ENCODE data around the gene EPHB3. TPM values are rescaled to one million over a fixed set of nuclear protein-coding genes. Genes with fewer than 3 reads are reported as not detected.

Gene EPHB3
- total RNA-seq, 1 donor from 2014 or later, result 7.8 TPM

DNA sequence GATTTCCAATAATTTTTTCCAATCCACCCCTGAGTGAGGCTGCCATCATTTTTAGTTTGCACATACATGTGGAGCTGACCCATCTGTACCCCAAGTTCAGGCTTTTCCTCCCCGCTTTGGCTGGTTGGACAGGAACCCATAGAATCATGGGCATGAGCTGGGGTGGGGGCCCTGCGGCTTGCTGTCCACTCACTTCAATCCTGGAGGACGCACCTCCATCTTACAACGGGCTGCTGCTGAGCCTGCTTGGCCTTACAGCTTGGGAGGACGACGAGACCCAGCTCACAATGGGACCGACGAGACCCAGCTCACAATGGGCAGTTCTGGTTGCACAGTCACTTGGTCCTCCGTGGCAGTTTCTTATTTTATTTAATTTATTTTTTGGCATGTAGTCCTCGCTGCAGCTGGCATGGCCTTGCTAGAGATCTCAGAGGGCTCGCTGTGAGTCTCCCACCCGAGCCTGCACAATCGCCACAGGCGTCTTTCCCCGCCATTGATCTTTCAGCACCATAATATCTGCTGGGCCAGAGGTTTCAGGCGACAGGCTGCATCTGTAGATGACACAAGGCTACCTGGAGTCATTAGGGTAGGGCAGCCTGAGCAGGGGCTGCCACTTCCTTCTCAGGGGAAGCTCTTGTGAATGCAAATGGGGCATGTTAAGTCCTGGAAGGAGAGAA, 19.6 kb upstream of the EPHB3 start:
- H3K36me3 ChIP-seq, result no peaks in the 10 kb centered on the region
- H3K27me3 ChIP-seq, result peaks cover 32% of the 10 kb centered on the region
- H3K4me1 ChIP-seq, result peaks cover 6% of the 10 kb centered on the region
- TF ChIP-seq, protein P1, sequence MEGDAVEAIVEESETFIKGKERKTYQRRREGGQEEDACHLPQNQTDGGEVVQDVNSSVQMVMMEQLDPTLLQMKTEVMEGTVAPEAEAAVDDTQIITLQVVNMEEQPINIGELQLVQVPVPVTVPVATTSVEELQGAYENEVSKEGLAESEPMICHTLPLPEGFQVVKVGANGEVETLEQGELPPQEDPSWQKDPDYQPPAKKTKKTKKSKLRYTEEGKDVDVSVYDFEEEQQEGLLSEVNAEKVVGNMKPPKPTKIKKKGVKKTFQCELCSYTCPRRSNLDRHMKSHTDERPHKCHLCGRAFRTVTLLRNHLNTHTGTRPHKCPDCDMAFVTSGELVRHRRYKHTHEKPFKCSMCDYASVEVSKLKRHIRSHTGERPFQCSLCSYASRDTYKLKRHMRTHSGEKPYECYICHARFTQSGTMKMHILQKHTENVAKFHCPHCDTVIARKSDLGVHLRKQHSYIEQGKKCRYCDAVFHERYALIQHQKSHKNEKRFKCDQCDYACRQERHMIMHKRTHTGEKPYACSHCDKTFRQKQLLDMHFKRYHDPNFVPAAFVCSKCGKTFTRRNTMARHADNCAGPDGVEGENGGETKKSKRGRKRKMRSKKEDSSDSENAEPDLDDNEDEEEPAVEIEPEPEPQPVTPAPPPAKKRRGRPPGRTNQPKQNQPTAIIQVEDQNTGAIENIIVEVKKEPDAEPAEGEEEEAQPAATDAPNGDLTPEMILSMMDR (IDR thresholded peaks at IDR 0.05), result no peak
- no peak overlapping the region for H3K27ac ChIP-seq
- no peaks in the 10 kb centered on the region for H3K9me3 ChIP-seq
- no peak overlapping the region for H3K4me3 ChIP-seq
- intact Hi-C loops (cut with DNase I), result no loop called here
- ATAC-seq, result no peak
- no peak for DNase-seq

DNA sequence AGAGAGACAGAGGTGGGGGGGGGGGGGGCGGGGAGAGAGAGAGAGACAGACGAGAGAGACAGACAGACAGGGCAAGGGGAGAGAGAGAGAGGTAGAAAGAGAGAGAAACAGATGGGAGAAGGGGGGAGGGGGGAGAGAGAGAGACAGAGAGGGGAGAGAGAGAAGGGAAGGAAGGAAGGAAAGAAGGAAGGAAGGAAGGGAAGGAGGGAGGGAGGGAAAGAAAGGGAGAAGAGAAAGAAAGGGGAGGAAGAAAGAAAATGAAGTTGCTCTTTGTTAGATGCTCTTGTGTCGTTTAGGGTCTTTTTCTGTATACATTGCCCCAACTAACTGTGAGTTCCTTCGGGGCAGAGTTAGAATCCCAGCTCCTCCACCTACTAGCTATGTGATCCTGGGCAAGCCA, 19.0 kb upstream of the EPHB3 start:
- ATAC-seq (no peak), DNase-seq (no peak)
- no peaks in the 10 kb centered on the region for H3K9me3 ChIP-seq
- H3K27me3 ChIP-seq, result peaks cover 32% of the 10 kb centered on the region
- no peak overlapping the region for H3K4me3 ChIP-seq
- no peaks in the 10 kb centered on the region for H3K36me3 ChIP-seq
- peaks cover 6% of the 10 kb centered on the region for H3K4me1 ChIP-seq
- H3K27ac ChIP-seq, result no peak overlapping the region
- intact Hi-C loops (cut with DNase I), result no loop called here
- TF ChIP-seq, protein P1 (IDR thresholded peaks at IDR 0.05), result no peak

DNA sequence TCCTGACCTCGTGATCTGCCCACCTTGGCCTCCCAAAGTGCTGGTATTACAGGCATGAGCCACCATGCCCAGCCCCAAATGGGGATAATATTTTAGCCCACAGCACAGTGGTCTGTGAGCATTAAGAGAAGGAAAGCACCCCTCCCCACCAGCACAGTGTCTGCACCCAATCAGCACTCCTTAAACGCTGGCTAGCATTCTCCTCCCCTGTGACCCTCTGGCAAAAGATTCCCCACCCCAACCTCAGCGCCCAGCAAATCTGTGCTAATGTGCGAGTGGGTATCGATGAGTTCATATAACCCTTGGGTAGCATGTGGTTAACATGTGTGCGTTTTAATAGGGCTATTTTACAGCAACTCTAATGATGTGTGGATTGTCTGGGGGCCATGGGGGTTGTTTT, 18.3 kb upstream of the EPHB3 start:
- H3K4me1 ChIP-seq, result peaks cover 6% of the 10 kb centered on the region
- TF ChIP-seq, protein P1 (IDR thresholded peaks at IDR 0.05), result no peak
- no peak for ATAC-seq

DNA sequence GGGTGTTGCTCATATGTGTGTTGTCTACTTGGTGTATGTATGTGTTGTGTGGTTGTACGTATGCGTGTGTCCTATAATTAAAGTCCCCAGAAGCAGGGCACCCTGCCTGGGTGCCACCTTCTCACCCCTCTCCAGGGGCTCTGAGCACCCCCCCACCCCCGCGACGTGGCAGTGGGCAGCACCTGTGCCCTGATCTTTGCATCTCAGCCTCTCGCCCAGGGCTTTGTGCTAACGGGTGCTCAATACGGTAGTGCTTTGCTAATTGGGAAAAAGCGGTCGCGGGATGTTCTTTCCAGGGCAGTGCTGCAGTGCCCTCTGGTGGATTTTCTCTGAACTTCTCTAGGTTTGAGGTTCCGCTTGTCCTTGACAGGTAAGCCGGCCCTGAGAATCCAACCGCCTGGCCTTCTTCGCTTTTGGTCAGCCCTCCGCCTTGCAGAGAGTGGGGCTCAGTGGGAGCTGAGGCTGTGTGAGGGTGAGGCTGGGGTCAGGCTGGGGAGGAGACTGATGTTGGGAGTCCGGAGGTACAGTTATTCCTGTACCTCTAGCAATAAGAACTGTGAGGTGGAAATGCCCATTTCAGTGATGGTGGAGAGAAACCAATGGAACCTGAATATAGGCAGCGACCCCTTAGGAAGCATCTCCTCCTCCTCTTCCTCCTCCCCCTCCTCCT, 17.6 kb upstream of the EPHB3 start:
- TF ChIP-seq, protein P1 (IDR thresholded peaks at IDR 0.05), result peak; percentile 87
- intact Hi-C loops (cut with DNase I), result no loop called here
- Histone ChIP-seq H3K36me3 (no peaks in the 10 kb centered on the region), H3K4me3 (no peak overlapping the region), H3K4me1 (peaks cover 6% of the 10 kb centered on the region), H3K27me3 (peaks cover 19% of the 10 kb centered on the region), H3K27ac (no peak overlapping the region), H3K9me3 (no peaks in the 10 kb centered on the region)
- peak; percentile 79 for ATAC-seq
- peak; percentile 67 for DNase-seq

More for the DNA sequence above, 18.3 kb upstream of the EPHB3 start:
- no peak overlapping the region for H3K27ac ChIP-seq
- intact Hi-C loops (cut with DNase I), result no loop called here
- no peak for DNase-seq
- no peaks in the 10 kb centered on the region for H3K9me3 ChIP-seq
- H3K36me3 ChIP-seq, result no peaks in the 10 kb centered on the region
- H3K27me3 ChIP-seq, result peaks cover 26% of the 10 kb centered on the region
- no peak overlapping the region for H3K4me3 ChIP-seq

DNA sequence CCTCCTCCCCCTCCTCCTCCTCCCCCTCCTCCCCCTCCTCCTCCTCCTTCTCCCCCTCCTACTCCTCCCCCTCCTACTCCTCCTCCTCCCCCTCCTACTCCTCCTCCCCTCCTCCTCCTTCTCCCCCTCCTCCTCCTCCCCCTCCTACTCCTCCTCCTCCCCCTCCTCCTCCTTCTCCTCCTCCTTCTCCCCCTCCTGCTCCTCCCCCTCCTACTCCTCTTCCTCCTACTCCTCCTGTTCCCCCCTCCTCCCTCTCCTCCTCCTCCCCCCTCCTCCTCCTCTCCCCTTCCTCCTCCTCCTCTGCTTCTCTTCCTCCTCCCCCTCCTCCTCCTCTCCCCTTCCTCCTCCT, 17.1 kb upstream of the EPHB3 start:
- Histone ChIP-seq H3K4me3 (no peak overlapping the region), H3K9me3 (no peaks in the 10 kb centered on the region), H3K27me3 (peaks cover 19% of the 10 kb centered on the region), H3K27ac (no peak overlapping the region), H3K36me3 (no peaks in the 10 kb centered on the region), H3K4me1 (peaks cover 6% of the 10 kb centered on the region)
- no peak for ATAC-seq
- TF ChIP-seq, protein P1 (IDR thresholded peaks at IDR 0.05), result no peak
- no peak for DNase-seq
- intact Hi-C loops (cut with DNase I), result no loop called here
